Activated T-helper 2 cell treated with anti-CD3 and anti-CD28 coated beads, Interferon-gamma antibody, Interleukin-2, Interleukin-4, amounts not matched to agents 10 μg/mL and 5 μg/mL and 100 μg/mL, durations not matched to agents 14 hours and 24 hours and 36 hours (primary cell): ENCODE measurements around the gene EHD4. TPM values are rescaled to one million over a fixed set of nuclear protein-coding genes. Genes with fewer than 3 reads are reported as not detected.

Experiments used
- DNase-seq: peaks from one replicate; pipeline ENCODE4 v3.0.0; 2021; ENCODE audit warnings: low spot score
- H3K27ac Mint-ChIP-seq: one replicate; pipeline ENCODE4 v1.8.0; 2021; ENCODE audit warnings: mixed read lengths
- H3K27me3 Mint-ChIP-seq: one replicate; pipeline ENCODE4 v1.8.0; 2021; ENCODE audit warnings: low read depth, mixed read lengths
- H3K36me3 Mint-ChIP-seq: one replicate; pipeline ENCODE4 v1.8.0; 2021; ENCODE audit warnings: low read depth, mixed read lengths
- H3K4me1 Mint-ChIP-seq: one replicate; pipeline ENCODE4 v1.8.0; 2021; ENCODE audit warnings: low read depth, mixed read lengths
- H3K4me3 Mint-ChIP-seq: one replicate; pipeline ENCODE4 v1.8.0; 2021; ENCODE audit warnings: low read depth, mild to moderate bottlenecking, moderate library complexity, mixed read lengths
- H3K9me3 Mint-ChIP-seq: one replicate; pipeline ENCODE4 v1.8.0; 2021; ENCODE audit warnings: mixed read lengths
- intact Hi-C: fragments of 100-400 bp; cut with micrococcal nuclease; formaldehyde crosslinking; loops from one replicate; pipeline ENCODE4 v1.15.1; 2023
- total RNA-seq: library from RNA; stranded (reverse); gene quantifications from 2 replicates; pipeline ENCODE4 v1.2.3, GENCODE V29; 2022

Gene EHD4
- total RNA-seq, 1 donor from 2014 or later = 22.3 TPM

DNA sequence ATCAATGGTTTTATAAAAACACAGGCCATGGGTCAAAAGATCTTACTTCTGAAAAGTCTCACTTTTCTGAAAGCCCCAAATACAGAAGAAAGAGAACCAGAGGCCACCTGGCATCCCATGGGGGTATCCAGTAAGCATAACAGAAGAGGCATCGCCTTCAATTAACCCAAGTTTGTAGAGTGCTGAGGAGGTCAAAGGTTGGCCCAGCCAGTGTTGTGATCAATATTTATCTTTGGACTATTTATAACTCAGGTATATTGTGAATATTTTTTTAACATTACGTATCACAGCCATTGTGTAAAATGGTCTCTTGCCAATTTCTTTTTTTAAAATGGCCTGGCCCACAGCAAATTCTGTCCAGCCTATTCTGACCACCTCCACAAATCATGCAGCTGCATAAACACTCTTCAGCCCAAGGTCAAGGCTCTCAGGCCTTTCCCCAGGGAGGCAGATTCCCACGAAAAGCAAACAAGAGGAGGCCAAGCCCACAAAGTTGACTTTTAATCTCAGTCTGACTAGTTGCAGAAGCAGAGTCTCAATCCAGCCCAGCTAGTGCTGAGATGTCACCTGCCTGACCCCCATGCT lies 52.3 kb downstream of the EHD4 start:
- Mint-ChIP-seq H3K36me3 (peaks cover 20% of the 10 kb centered on the region), H3K27ac (no peak overlapping the region), H3K4me1 (peaks cover 18% of the 10 kb centered on the region), H3K4me3 (no peak overlapping the region), H3K27me3 (no peaks in the 10 kb centered on the region), H3K9me3 (no peaks in the 10 kb centered on the region)
- DNase-seq = no peak
- intact Hi-C loops = no loop called here

DNA sequence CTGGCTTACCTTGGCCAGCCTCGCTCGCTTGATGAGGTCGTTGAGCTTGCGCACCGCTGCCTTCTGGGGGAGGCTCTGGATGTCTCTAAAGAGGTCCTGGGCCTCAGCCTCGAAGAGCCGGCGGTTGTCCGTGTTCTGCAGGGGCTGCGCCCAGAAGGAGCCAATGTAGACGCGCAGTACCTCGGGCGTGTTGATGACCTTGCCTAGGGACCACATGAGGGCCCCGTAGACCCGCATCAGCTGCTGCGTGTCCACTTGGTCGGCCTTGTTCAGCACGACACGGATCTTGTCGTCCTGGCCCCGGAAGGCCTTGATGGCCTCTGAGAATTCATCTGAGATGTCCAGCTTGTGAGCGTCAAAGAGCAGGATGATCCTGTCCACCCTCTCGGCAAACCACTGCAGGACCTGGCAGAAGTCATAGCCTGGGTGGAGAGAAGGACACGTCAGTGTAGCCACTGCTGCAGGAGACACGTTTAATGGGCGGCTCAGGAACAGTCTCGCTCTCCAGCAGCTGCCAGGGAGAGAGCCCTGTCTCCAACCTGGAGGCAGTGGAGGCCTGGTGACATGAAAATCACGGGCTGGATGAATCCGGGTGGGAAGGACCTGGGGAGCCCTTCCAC lies 53.0 kb downstream of the EHD4 start:
- Mint-ChIP-seq H3K27me3 (no peaks in the 10 kb centered on the region), H3K36me3 (peaks cover 21% of the 10 kb centered on the region), H3K4me1 (peaks cover 18% of the 10 kb centered on the region), H3K9me3 (no peaks in the 10 kb centered on the region), H3K4me3 (no peak overlapping the region), H3K27ac (no peak overlapping the region)
- DNase-seq = no peak
- intact Hi-C loops = no loop called here

DNA sequence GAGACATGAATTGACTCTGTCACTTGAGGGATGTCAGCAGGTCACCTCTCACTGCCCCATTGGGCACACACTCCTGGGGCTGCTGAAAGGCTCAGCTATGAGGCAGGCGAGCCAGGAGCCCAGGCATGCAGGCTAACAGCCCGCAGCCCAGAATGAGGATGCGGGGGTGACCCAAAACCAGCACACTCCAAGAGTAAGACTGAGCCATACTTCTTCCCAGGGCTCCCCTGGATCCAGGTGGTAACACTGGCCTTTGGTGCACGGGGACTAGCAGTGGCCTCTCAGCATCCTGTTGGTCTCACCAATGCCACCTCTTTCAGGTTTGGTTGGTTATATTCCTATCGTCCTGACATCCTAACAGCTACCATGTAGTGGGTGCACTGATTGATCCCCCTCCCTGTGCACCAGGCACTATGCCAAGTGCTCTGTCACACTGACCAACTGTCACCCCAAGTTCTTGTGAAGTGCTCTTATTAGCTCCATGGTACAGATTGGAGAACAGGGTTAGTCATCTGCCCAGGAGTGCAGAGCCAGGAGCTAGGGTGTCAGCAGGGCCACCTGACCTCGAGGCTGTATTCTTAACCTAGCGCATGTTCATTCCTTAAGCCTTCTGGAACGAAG lies 53.7 kb downstream of the EHD4 start:
- H3K4me1 Mint-ChIP-seq = peaks cover 18% of the 10 kb centered on the region
- H3K27ac Mint-ChIP-seq = no peak overlapping the region
- intact Hi-C loops = no loop called here
- H3K9me3 Mint-ChIP-seq = no peaks in the 10 kb centered on the region
- H3K4me3 Mint-ChIP-seq = no peak overlapping the region
- DNase-seq = no peak
- no peaks in the 10 kb centered on the region for H3K27me3 Mint-ChIP-seq
- H3K36me3 Mint-ChIP-seq = peaks cover 21% of the 10 kb centered on the region

DNA sequence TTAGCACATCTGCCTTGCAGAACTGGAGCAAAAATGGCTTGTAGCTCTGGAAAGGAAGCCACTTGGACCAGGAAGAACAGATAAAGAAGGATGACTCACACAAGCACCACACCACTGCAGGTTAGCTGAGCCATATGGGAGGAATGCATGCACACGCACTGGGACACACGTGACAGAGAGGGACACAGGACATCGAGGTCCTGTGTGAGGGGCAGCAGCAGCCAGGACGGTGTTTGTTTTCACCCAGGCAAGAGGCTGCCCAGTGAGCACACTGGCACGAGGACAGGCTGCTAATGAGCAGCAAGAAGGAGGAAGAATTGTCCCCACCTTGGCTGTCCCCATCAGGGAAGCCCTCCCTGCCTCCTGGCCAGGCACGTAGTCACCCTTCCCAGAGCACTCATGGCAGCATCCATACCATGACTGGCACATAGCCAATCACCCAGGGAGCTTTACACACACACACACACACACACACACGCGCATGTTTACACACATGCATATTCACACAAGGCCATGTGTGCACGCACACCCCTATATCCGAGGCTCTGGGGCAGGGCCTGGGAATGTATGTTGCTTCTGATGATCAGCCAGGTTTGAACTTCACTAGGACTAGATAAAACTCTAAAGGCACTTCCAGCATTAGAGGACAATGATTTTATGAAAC lies 54.5 kb downstream of the EHD4 start:
- Mint-ChIP-seq H3K27me3 (no peaks in the 10 kb centered on the region), H3K4me1 (peaks cover 18% of the 10 kb centered on the region), H3K9me3 (no peaks in the 10 kb centered on the region), H3K4me3 (no peak overlapping the region), H3K27ac (no peak overlapping the region), H3K36me3 (peaks cover 21% of the 10 kb centered on the region)
- intact Hi-C loops = no loop called here
- DNase-seq = no peak

DNA sequence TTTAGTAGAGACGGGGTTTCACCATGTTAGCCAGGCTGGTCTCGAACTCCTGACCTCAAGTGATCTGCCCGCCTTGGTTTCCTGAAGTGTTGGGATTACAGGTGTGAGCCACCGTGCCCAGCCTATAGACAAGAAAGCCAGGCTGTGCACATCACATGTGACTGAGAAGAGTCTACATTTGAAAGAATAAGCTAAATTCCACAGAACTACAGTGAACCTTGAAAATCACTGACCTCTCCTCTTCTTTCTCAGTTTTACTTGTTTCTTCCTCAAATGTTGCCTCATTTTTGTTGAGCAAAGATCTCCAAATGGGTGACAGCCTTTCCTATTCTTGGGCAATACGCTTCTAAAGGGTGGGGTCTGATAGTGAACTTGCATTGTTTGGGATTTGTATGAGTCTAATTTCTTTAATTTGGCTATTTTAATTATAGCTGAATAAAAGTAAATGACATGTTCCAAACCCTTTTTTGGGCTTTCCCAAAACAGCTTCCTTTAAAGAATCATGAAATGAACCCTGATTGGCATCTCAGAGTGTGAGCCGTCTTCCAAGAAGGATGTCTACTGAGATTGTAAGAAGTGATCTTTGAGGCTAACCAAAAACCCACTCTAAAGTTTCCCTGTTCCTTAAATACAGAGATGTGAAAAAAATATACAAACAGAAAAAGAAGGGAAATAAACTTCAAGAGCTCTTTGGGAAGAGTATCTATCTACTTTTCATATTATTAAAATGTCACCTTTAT lies 56.9 kb downstream of the EHD4 start:
- peaks cover 16% of the 10 kb centered on the region for H3K36me3 Mint-ChIP-seq
- no peaks in the 10 kb centered on the region for H3K27me3 Mint-ChIP-seq
- intact Hi-C loops = no loop called here
- no peak for DNase-seq
- H3K4me3 Mint-ChIP-seq = no peak overlapping the region
- H3K4me1 Mint-ChIP-seq = peaks cover 20% of the 10 kb centered on the region
- H3K9me3 Mint-ChIP-seq = no peaks in the 10 kb centered on the region
- no peak overlapping the region for H3K27ac Mint-ChIP-seq

DNA sequence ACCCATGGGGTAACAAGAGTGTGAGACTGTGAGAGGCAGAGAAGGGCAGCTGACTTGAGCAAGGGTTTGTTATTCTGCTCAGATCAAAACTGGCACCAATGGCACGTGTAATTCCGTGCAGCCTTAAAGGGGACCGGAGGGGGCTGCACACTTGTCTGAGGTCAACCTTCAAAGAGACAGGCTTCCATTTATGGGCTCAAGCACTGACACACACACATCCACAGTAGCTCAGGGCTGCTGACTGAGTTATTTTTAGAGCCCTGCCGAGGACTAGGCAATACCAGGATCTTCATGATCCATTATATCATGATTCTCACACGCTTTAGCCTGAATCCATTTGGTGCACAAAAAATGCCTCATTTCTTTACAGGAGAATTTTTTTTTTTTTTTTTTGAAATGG lies 57.9 kb downstream of the EHD4 start:
- peaks cover 19% of the 10 kb centered on the region for H3K36me3 Mint-ChIP-seq
- no peaks in the 10 kb centered on the region for H3K9me3 Mint-ChIP-seq
- H3K4me1 Mint-ChIP-seq = peaks cover 20% of the 10 kb centered on the region
- H3K27ac Mint-ChIP-seq = no peak overlapping the region
- DNase-seq = no peak
- H3K27me3 Mint-ChIP-seq = no peaks in the 10 kb centered on the region
- no peak overlapping the region for H3K4me3 Mint-ChIP-seq
- intact Hi-C loops = no loop called here

DNA sequence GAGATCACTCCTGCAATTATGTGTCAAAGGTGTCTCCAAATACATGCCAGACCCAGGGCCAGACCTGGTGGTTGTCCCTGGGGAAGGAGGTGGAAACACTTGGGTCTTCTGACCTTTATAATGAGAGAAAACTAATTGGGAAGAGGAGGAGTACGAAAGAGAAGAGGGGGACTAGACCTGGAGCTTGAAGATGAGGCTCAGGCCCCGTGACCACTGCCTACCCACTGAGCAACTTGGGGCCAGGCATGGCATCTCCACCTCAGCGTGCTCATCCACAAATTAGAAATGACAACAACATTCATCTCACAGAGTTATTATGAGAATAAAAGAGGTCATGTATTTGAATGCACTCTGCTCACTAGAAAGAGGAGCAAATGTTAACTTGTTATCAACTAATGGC lies 59.1 kb downstream of the EHD4 start:
- Mint-ChIP-seq H3K36me3 (peaks cover 26% of the 10 kb centered on the region), H3K4me1 (peaks cover 20% of the 10 kb centered on the region), H3K4me3 (no peak overlapping the region), H3K9me3 (no peaks in the 10 kb centered on the region), H3K27me3 (no peaks in the 10 kb centered on the region), H3K27ac (no peak overlapping the region)
- intact Hi-C loops = no loop called here
- no peak for DNase-seq

DNA sequence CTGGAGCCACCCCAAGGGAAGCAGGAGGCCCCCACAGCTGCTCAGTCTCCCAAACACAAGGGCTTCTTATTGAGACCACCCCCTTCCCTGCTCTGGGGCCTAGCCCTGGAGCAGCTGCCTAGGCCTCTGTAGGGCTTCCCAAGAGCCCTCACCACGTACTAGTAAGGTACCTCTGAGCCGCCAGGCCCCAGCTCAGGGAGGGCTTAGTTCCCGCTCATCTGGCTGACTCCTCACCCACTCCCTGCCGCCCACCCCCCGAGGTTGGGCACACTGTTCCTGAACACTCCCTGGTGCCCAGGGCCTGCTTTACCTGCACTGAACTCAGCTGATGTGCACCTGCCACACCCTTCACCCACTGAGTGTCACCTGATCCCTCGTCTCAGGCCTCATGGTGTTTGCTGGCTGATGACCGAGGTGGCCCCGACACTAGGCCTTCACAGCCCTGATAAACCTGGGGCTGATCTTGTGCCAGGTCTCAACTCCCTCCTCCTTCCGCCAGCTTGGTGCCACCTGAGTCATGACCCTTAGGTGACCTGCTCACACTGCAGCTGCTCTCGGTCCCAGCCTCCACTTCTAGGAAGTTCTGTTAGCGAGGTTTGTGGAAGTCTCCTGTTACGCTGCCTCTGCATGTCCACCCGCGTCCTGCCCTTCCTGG lies 60.5 kb downstream of the EHD4 start:
- no peak for DNase-seq
- H3K27ac Mint-ChIP-seq = no peak overlapping the region
- H3K4me1 Mint-ChIP-seq = peaks cover 13% of the 10 kb centered on the region
- H3K9me3 Mint-ChIP-seq = no peaks in the 10 kb centered on the region
- no peaks in the 10 kb centered on the region for H3K27me3 Mint-ChIP-seq
- no peak overlapping the region for H3K4me3 Mint-ChIP-seq
- intact Hi-C loops = no loop called here
- peaks cover 39% of the 10 kb centered on the region for H3K36me3 Mint-ChIP-seq

DNA sequence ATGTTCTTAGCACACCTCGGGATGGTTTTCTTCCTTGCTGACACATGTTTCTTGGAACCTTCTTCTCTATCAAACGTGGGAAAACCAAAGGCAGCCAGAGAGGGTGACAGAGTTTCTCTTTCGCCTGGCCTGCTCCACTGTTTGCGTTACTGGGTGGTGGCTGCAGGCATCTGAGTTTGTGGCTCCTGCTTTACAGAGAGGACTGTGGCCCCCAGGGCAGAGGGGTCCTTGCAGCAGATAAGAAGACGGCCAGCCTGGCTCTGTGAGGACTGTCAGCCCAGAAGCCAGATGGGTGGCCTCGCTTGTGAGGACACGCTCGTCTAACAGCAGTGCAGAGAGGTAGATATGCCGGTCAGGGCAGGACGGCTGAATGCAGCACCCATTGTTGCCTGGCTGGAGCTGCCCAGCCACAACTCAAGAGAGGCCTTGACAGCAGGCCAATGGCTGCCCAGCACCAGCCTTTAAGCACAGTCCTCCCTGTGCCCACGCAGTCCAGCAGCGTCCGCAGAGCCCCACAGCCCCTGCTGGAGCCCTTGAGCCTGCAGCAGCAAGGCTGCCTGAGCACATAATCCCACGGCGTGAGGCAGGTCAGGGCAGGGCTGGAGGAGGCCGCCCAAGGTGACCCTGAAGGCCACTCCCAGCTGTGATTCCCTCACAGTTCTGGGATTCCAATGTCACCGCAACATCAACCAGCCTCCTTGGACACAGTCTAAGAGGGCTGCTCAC lies 63.5 kb downstream of the EHD4 start:
- Mint-ChIP-seq H3K9me3 (peaks cover 5% of the 10 kb centered on the region), H3K4me3 (no peak overlapping the region), H3K27me3 (no peaks in the 10 kb centered on the region), H3K27ac (no peak overlapping the region), H3K4me1 (peaks cover 6% of the 10 kb centered on the region), H3K36me3 (peaks cover 48% of the 10 kb centered on the region)
- intact Hi-C loops = no loop called here
- no peak for DNase-seq

DNA sequence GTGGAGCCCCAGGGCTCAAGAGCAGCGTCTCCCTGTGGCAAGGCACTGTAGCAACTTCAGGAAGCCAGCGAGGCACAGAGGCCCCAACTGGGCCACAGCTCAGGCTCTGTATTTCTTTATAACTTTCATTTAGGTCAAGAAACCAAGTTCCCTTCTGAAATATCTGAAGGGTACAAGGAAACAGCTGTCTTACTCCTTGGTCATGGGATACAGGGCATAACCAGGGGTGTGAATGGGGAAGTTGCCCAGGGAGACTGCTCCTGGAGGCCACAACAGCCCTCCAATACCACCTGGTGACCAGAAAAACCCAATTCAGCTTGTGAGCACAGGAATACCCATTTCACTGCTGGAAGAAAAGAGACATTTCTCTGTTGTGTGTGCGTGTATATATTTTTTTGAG lies 65.2 kb downstream of the EHD4 start:
- intact Hi-C loops = no loop called here
- Mint-ChIP-seq H3K36me3 (peaks cover 48% of the 10 kb centered on the region), H3K27ac (no peak overlapping the region), H3K9me3 (peaks cover 5% of the 10 kb centered on the region), H3K4me3 (no peak overlapping the region), H3K4me1 (peaks cover 6% of the 10 kb centered on the region), H3K27me3 (no peaks in the 10 kb centered on the region)
- DNase-seq = no peak

DNA sequence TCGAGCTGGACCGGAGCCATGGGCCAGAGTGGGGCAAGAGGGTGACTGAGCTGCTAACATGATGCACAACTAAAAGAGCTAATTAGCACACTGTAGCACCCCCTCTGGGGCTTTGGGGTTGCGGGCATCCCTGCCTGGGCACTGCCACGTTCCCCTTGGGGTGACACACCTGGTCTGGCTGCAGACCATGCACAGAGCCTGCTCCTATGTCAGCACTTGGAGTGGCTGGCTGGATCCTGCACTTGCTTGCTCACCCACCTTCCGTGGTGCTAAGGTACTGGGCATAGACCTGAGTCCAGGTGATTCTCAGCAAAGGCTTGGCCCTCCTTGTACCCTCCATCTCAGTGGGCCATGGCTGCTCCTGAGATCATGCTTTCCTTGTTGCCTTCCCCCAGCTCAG lies 65.7 kb downstream of the EHD4 start:
- Mint-ChIP-seq H3K27ac (no peak overlapping the region), H3K4me1 (peaks cover 4% of the 10 kb centered on the region), H3K4me3 (no peak overlapping the region), H3K27me3 (no peaks in the 10 kb centered on the region), H3K36me3 (peaks cover 48% of the 10 kb centered on the region), H3K9me3 (peaks cover 5% of the 10 kb centered on the region)
- intact Hi-C loops = no loop called here
- no peak for DNase-seq
